Breast epithelium (tissue), 3 donors: ENCODE measurements around the gene PHACTR1.

Experiments used
- POLR2A ChIP-seq: fragments of 450-650 bp; IDR thresholded peaks from one replicate; pipeline ENCODE4 v1.6.1; 2016; ENCODE audit warnings: antibody characterized with exemption, mild to moderate bottlenecking, moderate library complexity
- POLR2AphosphoS5 ChIP-seq, 3 donors: sonication (generic); formaldehyde crosslinking; IDR thresholded peaks; one replicate each; pipeline ENCODE4 v1.6.1; 2017; ENCODE audit warnings: antibody characterized with exemption in 3 of 3
- TF ChIP-seq, protein P1 (sequence below), 3 donors: fragments of 450-650 bp; IDR thresholded peaks; one replicate each; pipeline ENCODE4 v1.5.1; 2016 to 2017; ENCODE audit warnings: antibody characterized with exemption in 3 of 3, mild to moderate bottlenecking in 3 of 3, moderate library complexity in 3 of 3

DNA sequence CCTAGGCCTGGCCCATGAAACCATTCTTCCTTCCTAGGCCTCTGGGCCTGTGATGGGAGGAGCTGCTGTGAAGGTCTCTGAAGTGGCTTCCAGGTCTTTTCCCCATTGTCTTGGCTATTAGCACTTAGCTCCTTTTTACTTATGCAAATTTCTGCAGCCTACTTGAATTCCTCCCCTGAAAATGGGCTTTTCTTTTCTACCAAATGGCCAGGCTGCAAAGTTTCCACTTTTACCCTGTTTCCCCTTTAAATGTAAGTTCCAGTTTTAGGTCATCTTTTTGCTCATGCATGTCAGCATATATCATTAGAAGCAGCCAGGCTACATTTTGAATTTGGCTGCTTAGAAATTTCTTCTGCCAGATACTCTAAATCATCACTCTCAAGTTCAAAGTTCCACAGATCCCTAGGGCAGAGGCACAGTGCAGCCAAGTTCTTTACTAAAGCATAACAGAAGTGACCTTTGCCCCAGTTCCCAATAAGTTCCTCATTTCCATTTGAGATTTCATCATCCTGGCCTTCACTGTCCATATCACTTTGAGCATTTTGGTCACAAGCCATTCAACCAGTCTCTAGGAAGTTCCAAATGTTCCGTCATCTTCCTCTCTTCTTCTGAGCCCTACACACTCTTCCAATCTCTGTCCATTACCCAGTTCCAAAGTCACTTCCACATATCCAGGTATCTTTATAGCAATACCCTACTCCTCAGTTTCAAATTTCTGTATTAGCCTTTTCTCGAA is 539.9 kb downstream of the PHACTR1 start:
- TF ChIP-seq, protein P1, sequence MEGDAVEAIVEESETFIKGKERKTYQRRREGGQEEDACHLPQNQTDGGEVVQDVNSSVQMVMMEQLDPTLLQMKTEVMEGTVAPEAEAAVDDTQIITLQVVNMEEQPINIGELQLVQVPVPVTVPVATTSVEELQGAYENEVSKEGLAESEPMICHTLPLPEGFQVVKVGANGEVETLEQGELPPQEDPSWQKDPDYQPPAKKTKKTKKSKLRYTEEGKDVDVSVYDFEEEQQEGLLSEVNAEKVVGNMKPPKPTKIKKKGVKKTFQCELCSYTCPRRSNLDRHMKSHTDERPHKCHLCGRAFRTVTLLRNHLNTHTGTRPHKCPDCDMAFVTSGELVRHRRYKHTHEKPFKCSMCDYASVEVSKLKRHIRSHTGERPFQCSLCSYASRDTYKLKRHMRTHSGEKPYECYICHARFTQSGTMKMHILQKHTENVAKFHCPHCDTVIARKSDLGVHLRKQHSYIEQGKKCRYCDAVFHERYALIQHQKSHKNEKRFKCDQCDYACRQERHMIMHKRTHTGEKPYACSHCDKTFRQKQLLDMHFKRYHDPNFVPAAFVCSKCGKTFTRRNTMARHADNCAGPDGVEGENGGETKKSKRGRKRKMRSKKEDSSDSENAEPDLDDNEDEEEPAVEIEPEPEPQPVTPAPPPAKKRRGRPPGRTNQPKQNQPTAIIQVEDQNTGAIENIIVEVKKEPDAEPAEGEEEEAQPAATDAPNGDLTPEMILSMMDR (IDR thresholded peaks at IDR 0.05) = no peak
- no peak for TF ChIP-seq POLR2A
- no peak for TF ChIP-seq POLR2AphosphoS5 (IDR thresholded peaks at IDR 0.05)
